GM21737 (cell line): ENCODE data around the gene CHST13.

Experiments used
- ATAC-seq: cut with Tn5 transposase; IDR thresholded peaks from one replicate; pipeline ENCODE4 v1.9.1; 2021; ENCODE audit warnings: mild to moderate bottlenecking, moderate library complexity; ENCODE audit not compliant: unreplicated experiment

Gene CHST13, protein sequence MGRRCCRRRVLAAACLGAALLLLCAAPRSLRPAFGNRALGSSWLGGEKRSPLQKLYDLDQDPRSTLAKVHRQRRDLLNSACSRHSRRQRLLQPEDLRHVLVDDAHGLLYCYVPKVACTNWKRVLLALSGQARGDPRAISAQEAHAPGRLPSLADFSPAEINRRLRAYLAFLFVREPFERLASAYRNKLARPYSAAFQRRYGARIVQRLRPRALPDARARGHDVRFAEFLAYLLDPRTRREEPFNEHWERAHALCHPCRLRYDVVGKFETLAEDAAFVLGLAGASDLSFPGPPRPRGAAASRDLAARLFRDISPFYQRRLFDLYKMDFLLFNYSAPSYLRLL

DNA sequence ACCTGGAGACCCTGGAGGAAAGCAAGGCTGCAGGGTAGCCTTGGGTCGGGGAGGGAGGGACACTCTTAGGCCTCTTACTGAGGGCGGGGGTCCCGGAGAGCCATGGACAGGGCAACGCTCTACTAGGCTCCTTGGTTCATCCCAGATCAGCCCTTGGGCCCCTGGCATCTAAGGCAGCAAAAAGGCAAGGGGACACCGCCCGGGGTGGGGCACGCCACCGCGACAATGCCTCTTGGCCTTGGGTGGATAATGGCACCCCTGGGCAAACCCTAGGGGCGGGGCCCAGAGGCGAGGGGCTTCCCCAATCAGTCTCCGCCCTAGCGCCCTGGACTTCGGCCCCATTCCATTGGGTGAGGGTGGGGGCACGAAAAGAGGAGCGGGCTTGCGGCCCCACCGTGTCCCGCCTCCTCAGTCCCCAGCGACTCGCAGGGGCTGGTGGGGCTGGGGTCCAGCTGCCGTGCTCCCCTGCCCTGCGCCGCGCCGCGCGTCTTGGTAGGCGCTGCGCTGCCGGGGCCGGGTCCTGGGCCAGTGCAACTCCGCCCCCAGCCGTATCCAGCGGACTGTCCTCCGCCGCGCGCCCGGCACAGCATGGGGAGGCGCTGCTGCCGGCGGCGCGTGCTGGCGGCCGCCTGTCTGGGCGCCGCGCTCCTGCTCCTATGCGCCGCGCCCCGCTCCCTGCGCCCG, at the start of gene CHST13:
TSS of gene CHST13 (plus strand) at position 411 of the 684 bp plus-strand sequence. CDS start at position 589, 178 bp downstream.
- ATAC-seq, result no peak

DNA sequence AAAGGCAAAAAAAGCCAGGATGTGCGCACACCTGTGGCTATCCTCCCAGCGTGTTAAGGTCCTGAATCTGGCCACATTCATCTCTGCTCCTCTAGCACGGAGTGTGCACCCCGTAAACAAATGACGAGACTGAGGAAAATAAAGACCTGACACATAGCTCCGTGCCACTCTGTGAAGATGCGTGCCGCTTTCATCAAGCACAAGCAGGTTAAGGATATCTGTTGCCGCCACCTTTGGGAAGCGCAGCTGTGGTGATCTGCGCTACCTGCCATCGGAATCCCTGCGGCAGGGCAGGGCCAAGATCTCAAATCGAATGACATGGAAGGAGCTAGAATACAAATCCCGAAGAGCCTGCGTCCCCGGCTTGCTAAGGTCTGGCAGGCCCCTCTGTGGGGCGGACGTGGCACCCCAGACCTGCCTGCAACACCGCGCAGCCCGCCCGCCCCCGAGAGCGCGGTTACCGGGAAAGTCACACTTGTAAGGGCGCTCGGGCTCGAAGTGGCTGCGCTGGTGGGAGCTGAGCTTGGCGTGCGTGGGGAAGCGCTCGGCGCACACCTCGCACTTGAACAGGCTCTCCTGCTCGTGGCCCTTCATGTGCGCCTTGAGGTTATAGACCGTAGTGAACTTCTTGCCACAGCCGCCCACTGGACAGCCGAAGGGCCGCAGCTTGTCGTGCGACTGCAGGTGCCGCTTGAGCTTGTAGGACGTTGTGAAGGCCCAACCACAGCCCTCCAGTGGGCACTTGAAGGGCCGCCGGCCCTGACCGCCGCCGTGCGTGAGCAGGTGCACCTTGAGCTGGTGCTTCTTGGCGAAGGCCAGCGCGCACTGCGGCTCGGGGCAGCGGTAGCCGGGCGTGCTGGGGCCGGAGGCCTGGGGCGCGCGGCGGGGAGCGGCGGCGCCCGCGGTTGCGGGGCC, 49.2 kb upstream of the CHST13 start:
- peak; percentile 12 for ATAC-seq

DNA sequence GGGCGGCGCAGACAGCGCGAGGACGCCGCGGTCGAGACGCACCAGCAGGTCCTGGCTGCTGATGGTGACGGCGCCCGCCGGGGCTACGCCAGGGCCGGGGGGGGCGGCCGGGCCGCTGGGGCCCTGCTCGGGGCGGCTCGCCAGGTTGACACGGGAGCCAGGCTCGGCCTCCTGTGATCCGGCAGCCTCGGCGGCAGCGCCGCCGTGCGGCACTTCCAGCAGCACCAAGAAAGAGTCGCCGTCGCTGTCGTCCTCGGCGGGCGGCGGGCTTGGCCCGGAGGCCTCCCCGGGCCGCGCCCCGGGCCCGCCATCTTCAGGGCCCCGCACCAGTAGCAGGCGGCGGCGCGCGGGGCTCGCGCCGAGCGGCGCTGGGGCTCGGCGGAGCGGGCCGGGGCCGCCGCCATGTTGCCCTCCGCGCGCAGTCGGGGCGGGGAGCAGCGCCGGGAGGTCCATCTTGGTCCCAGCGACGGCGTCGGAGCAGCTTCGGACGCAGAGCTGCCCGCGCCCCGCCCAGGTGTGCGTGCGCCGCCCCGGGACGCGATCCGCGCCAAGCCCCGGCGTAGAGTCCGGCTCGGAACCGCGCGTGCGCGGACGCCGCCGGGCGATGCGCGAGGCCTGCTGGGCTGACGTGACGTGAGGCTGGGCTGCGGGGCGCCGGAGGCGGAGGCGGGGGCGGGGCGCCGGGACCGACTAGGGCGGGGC, 48.4 kb upstream of the CHST13 start, which contains the start of gene ZXDC:
TSS of gene ZXDC (minus strand) at position 479 of the 702 bp plus-strand sequence. CDS start at position 453, 26 bp downstream.
- peak; percentile 73 for ATAC-seq

DNA sequence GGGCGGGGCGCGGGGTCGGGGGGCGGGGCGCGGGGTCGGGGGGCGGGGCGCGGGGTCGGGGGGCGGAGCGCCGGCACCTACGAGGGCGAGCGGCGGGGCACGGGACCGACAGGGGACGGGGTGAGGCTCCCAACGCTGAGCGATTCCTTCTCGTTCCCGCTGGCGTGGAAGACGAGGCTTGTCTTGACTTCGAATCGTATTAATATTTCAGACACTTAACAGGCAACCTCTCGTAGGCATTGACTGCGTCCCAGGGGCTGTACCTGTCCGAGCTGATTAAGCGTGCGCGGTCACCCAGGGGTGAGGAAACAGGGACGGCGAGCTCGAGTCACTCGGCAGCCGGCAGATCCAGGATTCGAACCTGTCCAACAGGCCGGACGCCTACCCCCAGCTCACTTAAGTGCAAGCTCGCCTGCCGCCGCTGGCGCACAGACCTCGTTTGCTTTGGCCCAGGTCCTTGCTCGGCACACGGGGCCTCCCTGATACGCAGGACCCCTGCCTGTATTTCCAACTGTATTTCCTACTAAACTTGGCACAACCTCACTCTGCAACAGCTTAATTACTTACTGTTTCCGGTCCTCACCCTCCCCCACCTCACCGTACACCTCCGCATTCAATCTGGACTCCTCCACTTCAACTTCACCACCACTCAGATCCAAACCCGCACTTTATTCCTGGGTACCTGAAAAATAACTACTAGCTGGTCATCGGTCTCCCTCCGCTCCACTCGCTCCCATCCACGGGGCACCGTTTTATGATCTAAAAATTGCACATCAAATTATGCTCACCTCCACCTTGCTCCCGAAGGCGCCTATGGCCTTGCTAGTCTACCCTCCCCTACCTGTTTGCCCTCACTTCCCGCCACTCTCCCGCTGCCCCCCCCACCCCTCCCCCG, 47.5 kb upstream of the CHST13 start:
- ATAC-seq, result peak; percentile 26

DNA sequence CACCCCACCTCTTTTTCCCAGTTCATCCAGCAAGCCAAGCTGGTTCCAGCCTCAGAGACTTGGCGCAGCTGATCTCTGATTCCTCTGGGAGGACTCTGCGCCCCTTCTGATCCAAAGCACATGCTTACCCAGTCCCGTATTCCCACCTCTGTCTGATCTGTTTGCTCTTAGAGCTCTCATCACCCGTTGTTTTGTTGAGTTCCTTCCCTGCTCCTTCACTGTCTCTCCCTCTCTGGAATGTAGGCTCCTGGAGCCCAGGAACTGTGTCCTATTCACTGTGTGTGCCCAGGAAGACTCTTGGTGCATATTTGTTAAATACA, 46.9 kb upstream of the CHST13 start:
- no peak for ATAC-seq

DNA sequence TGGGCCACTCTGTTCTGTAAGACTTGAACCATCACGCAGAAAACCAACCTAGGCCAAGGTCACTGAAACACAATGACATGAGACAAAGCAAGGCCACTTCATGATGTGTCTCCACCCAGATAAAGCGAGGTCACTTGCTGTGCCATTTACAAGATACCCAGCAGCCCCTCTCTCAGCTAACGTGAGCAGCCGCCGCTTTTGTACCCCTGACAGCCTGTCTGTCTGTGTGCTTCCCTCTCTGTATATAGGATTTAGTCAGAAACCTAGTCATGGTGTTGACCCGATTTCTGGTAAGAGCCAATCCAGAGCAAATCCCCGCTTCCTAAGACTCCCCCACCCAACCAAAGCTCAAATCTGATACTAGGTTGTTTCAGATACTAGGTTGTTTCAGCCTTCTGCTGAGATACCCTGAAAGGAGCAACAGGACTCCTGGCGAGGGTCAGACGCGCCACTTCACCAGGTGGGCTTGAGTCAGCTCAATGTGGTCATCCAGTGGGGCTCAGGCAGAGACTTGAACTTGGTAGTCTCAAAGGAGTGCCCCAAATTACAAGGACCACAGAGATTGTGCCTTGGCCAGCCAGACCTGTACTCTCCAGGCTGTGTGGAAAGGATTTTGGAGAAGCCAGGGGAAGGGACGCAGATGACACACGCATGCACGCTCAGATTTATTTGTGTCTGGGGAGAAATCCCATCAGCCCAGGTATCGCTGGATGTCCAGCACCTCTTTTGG, 45.2 kb upstream of the CHST13 start:
- ATAC-seq, result no peak

DNA sequence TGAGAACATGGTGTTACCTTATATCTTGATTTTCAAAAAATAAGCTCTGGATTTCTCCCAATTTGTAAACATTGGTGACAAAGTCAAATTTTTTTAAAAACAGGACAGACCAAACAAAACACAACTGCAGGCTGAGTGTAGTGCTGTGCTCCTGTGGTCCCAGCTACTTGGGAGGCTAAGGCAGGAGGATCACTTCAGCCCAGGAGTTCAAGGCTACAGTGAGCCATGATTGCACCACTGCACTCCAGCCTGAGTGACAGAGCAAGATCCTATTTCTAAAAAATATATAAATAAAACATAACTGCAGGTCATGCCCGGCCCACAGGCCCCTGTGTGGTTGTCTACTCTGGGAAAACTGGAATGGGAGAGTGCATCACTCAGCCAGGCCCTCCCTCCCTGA, 44.3 kb upstream of the CHST13 start:
- ATAC-seq, result no peak

DNA sequence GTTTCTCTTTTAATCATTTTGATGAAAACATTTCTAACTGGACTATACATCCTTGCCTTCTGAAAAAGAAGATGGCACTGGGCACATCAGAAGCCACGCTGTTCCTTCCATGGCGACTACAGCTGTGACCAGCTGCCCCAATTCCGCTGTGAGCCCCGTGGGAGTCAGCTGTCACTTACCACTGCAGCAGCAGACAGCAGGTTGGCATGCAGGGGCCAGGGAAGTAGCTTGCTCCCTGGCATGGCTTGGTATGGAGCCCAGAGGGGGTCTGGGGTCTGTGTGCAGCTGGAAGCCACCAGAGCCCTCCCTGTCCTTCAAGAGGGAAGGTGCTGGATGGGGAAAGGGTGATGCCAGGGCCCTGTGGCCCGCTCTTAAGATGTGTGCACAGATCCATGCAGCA, 43.7 kb upstream of the CHST13 start:
- no peak for ATAC-seq

DNA sequence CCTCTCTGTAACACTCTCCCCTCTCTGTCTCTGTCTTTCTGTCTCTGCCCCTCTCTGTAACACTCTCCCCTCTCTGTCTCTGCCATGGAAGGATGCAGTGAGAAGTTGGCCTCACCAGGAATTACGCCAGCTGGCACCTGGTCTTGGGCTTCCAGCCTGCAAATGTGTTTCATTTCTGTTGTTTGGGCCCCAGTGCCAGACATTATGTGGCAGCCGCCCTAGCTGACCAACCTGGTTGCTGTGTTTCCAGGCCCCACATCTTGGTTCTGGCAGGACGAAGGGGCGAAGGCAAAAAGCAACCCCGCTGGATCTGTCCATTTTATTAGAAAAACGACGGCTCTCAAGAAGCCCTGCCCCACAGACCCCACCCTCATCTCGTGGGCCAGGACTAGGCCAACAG, 43.1 kb upstream of the CHST13 start:
- no peak for ATAC-seq

DNA sequence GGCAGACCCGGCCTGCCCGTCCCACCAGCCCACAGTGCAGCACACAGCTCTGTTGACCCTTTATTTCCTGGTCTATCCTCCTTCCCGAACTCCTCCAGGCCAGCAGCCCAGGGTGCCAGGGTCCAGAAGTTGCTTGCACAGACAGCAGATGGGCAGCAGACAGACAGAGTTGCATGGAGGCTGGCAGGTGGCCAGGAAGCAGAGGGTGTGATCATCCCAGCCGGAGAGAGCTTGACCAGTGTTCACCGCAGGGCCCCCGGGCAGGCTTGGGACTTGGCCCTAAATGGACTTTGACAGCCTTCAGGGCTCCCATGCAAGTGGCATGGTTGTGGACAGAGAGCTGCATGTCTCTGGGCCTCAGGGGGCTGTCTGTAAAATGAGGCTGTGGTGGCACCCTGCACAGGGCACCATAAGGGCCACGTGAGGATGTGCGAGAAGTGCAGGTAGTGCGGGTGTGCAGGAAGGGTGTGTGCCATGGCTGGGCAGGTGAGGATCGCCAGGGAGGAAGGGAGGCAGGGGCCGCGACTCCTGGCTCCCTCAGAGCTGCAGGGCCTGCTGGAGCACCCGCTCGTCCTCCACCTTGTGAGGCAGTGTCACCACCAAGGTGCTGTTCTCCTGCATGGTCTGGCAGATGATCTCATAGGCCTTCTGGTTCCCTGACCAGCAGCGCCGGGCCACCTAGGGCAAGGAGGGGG, 42.0 kb upstream of the CHST13 start:
- no peak for ATAC-seq

DNA sequence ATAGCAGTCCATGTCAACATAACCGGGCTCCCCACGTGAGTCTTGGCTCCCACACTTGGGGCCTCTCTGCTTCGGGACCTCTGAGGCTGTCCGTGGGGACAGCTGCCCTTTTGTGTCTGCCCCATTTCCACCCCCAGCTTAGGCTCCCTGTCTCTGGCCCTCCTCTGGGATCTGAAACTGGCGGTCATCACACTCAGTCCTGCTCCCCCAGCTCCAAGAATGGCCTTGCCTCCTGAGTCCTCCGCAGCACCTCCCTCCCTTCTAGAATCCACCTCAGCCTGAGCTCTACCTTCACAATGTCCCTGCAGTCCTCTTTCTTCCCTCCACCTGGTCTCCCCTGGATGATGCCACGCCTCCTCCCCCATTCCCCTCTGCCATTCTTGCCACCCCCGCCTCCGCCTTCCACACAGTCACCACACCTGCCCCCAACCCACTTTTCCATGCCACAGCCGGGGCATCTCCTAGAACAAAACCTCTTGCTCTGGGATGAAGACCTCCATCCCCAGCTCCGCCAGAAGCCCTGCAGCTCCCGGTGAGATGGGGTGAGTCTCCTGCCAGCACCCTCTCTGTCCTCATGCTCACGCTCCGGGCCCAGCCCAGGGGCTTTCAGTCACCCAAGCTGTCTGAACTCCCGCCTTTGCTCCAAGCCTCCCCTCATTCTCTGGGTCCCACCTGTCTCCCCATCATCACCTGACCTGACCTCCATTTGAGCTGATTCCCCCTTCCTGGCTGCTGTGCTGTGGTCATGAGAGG, 41.3 kb upstream of the CHST13 start:
- no peak for ATAC-seq

DNA sequence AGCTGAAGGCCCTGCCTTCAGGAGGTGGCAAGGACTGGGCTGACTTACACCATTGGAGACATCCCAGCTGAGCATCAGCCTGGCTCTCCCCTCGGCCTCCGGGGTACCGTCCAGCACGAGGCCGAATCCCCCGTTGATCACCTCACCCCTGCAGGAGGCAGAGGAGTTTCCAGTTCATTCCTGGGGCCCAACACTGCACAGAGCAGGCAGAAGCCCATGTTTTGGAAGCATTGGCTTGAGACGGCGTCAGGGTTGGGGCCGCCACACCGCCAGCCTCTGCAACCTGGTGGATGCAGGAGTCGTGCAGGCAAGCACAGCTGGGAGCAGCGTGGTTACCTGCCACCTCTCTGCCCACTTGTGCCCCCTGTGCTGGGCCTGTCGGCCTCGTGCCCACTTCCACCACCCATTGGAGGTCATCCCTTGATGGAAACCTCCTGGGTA, 40.6 kb upstream of the CHST13 start:
- no peak for ATAC-seq

DNA sequence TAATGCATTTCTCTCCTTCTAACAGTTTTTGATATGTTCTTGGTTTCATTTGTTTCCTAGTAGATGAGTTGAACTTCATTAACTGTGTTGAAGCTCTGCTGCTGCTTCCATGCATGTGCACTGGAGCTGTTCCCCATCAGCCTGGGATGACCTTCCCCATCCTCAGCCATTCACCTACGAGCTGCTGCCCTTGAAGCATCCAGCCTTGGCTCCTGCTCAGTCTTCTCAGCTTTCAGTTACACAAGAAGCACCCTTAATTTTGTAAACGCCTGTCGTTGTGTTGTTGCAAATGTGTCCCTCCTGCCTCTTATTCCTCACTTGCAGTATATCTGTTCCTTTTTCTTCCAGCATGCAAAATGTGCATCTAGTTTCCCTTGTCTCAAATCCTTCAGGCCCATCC, 39.8 kb upstream of the CHST13 start:
- ATAC-seq, result no peak

DNA sequence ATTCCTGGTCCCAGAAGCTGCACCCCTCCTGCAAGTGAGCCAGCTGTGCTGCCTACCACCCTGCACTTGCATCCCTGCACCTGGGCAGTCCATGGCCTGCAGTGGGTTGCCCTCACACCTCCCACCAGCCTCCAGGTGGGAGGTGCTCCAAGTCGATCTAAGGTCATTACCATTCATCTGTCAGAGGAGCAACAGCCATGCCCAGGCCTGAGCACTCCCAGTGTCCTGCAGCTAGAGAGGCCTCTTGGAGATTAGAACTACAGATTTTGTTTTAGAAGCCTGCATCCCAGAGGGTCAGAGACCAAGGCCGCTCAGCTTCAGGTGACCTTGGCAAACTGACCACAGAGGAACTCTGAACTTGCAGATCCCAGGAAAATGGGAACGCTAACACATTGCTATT, 39.3 kb upstream of the CHST13 start:
- no peak for ATAC-seq

DNA sequence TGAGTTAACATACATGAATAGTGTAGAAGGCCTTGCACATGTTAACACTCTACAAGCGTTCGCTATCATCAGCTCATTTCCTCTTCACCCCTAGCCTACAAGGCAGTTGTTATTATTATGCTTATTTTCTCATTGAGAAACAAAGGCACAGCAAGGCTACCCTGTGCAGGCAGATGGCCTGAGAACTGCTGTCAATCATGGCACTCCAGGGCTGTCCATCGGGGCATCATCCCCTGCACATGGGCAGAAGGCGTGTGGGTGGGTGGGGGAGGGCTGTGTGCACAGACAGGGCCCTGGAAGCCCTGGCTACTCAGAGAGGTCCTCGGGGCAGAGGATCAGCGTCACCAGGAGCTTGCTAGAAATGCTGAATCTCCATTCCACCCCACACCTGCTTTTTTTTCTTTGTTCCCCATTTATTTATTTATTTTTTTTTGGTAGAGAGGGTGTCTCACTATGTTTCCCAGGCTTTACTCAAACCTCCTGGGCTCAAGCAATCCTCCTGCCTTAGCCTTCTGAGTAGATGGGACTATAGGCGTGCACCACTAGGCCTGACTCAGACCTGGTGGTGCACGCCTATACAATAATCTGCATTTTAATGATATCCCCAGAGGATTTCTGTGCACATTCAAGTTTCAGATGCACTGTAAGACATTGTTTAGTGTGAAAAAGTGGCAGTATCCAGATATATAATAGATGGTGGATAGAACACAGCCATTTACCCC, 38.6 kb upstream of the CHST13 start:
- no peak for ATAC-seq

DNA sequence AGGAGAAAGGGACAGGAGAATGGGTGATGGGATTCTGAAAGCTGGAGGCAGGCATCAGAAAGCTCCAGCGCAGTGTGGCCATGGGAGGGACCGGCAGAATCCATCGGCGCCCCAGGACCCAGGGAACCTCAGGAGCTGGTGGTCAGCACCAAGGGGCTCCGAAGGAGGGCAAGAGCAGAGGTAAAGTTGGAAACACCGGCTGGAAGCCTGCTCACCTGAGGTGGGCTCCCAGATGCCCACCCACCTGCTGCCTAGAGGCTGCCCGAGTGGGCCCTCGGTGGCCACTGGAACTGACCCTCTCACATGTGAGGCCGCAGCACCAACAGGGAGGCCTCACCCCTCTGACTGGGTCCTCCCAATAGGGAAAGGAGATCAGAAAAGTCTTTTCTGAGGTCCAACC, 38.0 kb upstream of the CHST13 start:
- no peak for ATAC-seq

DNA sequence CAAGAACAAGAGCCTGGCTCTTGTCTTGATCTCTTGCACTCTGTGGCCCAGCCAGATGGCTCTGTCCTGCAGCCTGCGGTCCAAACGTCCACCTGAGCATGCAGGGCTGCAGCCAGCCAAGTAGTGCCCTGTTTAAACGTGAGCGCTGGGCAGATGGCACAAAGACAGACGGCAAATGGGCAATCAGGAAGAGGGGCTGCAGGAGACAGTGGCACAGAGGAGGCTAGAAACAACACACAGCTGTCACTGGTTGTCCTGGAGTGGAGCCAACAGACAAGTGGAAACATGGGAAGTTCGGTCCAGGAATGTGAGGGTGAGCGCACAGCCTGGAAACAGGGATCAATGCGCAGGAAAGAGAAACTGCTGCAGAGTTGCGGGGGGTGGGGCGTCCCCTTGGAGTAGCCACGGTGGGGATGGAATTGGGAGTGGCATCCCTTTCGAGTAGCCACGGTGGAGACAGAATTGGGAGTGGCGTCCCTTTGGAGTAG, 37.6 kb upstream of the CHST13 start:
- no peak for ATAC-seq
